ENCODE measurements around the gene TSC22D2. TPM values are rescaled to one million over a fixed set of nuclear protein-coding genes. Genes with fewer than 3 reads are reported as not detected.

The TSC22D2 gene
- total and polyA plus RNA-seq, 2 of the 8 experiments (the other 6 are each of a cell fraction or from before 2014, with no cell fraction given), result 3.4 to 27.6 TPM

DNA sequence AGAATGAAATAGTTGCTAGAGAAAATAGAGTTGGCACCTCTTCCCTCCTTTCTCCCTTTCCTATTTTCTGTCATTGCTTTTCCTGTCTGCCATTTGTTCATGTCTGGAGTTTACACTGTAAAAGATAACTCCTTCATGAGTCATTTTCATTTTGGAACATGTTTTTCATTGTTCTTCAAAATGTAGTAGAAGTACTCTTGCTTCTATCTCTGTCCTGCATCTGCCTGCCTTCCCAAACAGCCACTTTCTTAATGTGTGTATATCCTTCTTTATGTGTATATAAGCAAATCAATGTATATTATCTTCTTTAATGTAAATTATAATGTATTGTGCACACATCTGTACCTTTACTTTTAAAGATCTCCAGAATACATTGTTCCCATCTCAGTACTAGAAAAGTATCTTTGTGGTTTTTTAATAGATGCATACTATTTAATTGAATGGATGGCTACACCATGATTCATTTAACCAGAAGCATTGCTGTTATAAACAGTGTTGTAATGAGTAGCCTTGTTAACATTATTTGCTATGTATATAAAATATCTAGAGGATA, 41.1 kb downstream of the TSC22D2 start:
- Histone ChIP-seq H3K4me1 (replicated peaks in 1 of 4; ENCODE audit: control insufficient read depth in 3 of 4, insufficient read depth in 4 of 4, low read length in 3 of 4) (0 out of 7 replicates have a peak, but pooled peaks cover 0 to 2% (median 0%) of the 10 kb centered on the region in 4 experiments), H2AK5ac (ENCODE audit: low read depth, low read length) (no peak overlapping the region), H3K9me3 (ENCODE audit: insufficient read depth in 2 of 2, low read depth in 1 of 2, low read length in 1 of 2) (no peaks in the 10 kb centered on the region), H3K9ac (replicated peaks in 1 of 4; ENCODE audit: extremely low read depth in 1 of 4, low read depth in 3 of 4, low read length in 3 of 4) (no peak overlapping the region), H3K27me3 (replicated peaks in 1 of 4; ENCODE audit: control insufficient read depth in 3 of 4, extremely low read depth in 1 of 4, insufficient read depth in 3 of 4, low read length in 3 of 4) (no peaks in the 10 kb centered on the region), H3K79me1 (ENCODE audit: low read depth, low read length) (no peaks in the 10 kb centered on the region), H4K8ac (ENCODE audit: extremely low read depth, insufficient read depth, low read length) (no peak overlapping the region), H3K4ac (replicated peaks; ENCODE audit: insufficient read length, low read depth, low read length) (no peak overlapping the region), H2BK5ac (ENCODE audit: low read depth, low read length) (no peak overlapping the region), H2BK15ac (ENCODE audit: low read length) (no peak overlapping the region), H2BK12ac (ENCODE audit: low read depth, low read length) (no peak overlapping the region), H3K56ac (replicated peaks; ENCODE audit: insufficient read length, low read depth, low read length) (no peak overlapping the region), H3K4me2 (ENCODE audit: insufficient read depth in 1 of 2, low read depth in 2 of 2, low read length in 2 of 2) (no peak overlapping the region), H3K27ac (ENCODE audit: low read depth, low read length) (no peak overlapping the region), H3K23ac (ENCODE audit: insufficient read length) (no peak overlapping the region), H2BK20ac (ENCODE audit: low read length) (no peak overlapping the region), H3K4me3 (ENCODE audit: extremely low read depth in 1 of 4, insufficient read depth in 2 of 4, low read depth in 3 of 4, low read length in 4 of 4) (no peak overlapping the region), H3K79me2 (ENCODE audit: control insufficient read depth in 1 of 2, insufficient read depth in 2 of 2, low read length in 2 of 2) (peaks cover 0 to 35% of the 10 kb centered on the region in 2 experiments; a peak in 2 of 4 replicates), H3K36me3 (ENCODE audit: control insufficient read depth in 2 of 4, insufficient read depth in 4 of 4, low read length in 3 of 4) (no peaks in the 10 kb centered on the region), H2AFZ (ENCODE audit: low read length) (no peak overlapping the region), H3K18ac (ENCODE audit: extremely low read depth, low read length) (no peak overlapping the region), H3K23me2 (ENCODE audit: low read depth, low read length) (no peaks in the 10 kb centered on the region), H3K14ac (ENCODE audit: insufficient read length) (no peak overlapping the region), H4K91ac (replicated peaks; ENCODE audit: insufficient read length, low read length) (no peak overlapping the region), H4K20me1 (replicated peaks in 1 of 2; ENCODE audit: control insufficient read depth in 1 of 2, insufficient read depth in 2 of 2, low read length in 2 of 2) (peaks cover 0 to 2% of the 10 kb centered on the region in 2 experiments), H2BK120ac (replicated peaks; ENCODE audit: low read depth, low read length) (no peak overlapping the region), H4K5ac (ENCODE audit: insufficient read length, low read depth, low read length) (no peak overlapping the region)
- ChIA-PET CTCF (ENCODE audit: partially characterized antibody) (interaction anchor here (1.5 kb wide), 1 partner anchor 34 kb away, joined by 3 read pairs; no protein-coding TSS in a partner anchor), POLR2A (ENCODE audit: partially characterized antibody) (no interaction called here)
- TF ChIP-seq RXRA (IDR thresholded peaks at IDR 0.05; ENCODE audit: insufficient read depth, low read depth, low read length) (no peak), SIN3A (conservative IDR thresholded peaks at IDR 0.05 in 1 of 2, IDR thresholded peaks at IDR 0.05 in 1 of 2; ENCODE audit: low read depth in 1 of 2, low read length in 2 of 2) (no peak), RAD21 (IDR thresholded peaks at IDR 0.05 in 1 of 2, conservative IDR thresholded peaks at IDR 0.05 in 1 of 2; ENCODE audit: low read depth in 2 of 2, low read length in 2 of 2) (no peak), KDM5A (IDR thresholded peaks at IDR 0.05; ENCODE audit: low read length) (no peak), SIX5 (IDR thresholded peaks at IDR 0.05; ENCODE audit: low read depth, low read length) (no peak), SIRT6 (IDR thresholded peaks at IDR 0.05; ENCODE audit: low read length) (no peak)
- TF ChIP-seq, protein P1, sequence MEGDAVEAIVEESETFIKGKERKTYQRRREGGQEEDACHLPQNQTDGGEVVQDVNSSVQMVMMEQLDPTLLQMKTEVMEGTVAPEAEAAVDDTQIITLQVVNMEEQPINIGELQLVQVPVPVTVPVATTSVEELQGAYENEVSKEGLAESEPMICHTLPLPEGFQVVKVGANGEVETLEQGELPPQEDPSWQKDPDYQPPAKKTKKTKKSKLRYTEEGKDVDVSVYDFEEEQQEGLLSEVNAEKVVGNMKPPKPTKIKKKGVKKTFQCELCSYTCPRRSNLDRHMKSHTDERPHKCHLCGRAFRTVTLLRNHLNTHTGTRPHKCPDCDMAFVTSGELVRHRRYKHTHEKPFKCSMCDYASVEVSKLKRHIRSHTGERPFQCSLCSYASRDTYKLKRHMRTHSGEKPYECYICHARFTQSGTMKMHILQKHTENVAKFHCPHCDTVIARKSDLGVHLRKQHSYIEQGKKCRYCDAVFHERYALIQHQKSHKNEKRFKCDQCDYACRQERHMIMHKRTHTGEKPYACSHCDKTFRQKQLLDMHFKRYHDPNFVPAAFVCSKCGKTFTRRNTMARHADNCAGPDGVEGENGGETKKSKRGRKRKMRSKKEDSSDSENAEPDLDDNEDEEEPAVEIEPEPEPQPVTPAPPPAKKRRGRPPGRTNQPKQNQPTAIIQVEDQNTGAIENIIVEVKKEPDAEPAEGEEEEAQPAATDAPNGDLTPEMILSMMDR (IDR thresholded peaks at IDR 0.05; ENCODE audit: control extremely low read depth in 1 of 3, insufficient read depth in 1 of 3, low read depth in 1 of 3, low read length in 3 of 3), result no peak
- DNase-seq (ENCODE audit: low read depth in 1 of 2, low spot score in 2 of 2), result no peak
- FAIRE-seq, result no peak

Measured in H1 (cell line).